AG08396 (cell line): ENCODE results near the gene RAET1E.
"Not testable (repeated sequence)": the region's sequence is repeated elsewhere in the genome, so short reads cannot be mapped to it uniquely, and the experiment has no call there.

Experiments
- DNase-seq: peaks from one replicate; pipeline ENCODE4 v3.0.0; 2012; ENCODE audit warnings: low spot score, mixed read lengths

The RAET1E gene

GRCh38 chr6:149909701-149910470, 12.0 kb upstream of the RAET1E start:
- DNase-seq = no peak

- not testable (repeated sequence) for DNase-seq
Measured at GRCh38 chr6:149908480-149908879, 10.6 kb upstream of the RAET1E start.

- DNase-seq = no peak
Measured at GRCh38 chr6:149907317-149907716, 9.4 kb upstream of the RAET1E start.

GRCh38 chr6:149906405-149906804, 8.5 kb upstream of the RAET1E start:
- DNase-seq = no peak

GRCh38 chr6:149905911-149906371, 8.0 kb upstream of the RAET1E start:
- no peak for DNase-seq

- no peak for DNase-seq
Measured at GRCh38 chr6:149905371-149905910, 7.5 kb upstream of the RAET1E start.

GRCh38 chr6:149904661-149905370, 6.9 kb upstream of the RAET1E start:
- DNase-seq = no peak

- DNase-seq = no peak
Measured at GRCh38 chr6:149903938-149904611, 6.2 kb upstream of the RAET1E start.

GRCh38 chr6:149901444-149902140, 3.7 kb upstream of the RAET1E start:
- DNase-seq = no peak

GRCh38 chr6:149900620-149901443, 2.9 kb upstream of the RAET1E start:
- no peak for DNase-seq

GRCh38 chr6:149899926-149900619, 2.2 kb upstream of the RAET1E start:
- no peak for DNase-seq

- DNase-seq = no peak
Measured at GRCh38 chr6:149899486-149899885, 1.6 kb upstream of the RAET1E start.

- no peak for DNase-seq
Measured at GRCh38 chr6:149898966-149899365, 1.1 kb upstream of the RAET1E start.

- DNase-seq = peak; percentile 91
Measured at GRCh38 chr6:149897015-149897697, 757 bp downstream of the RAET1E start.

GRCh38 chr6:149896491-149896890, 1.4 kb downstream of the RAET1E start:
- no peak for DNase-seq

GRCh38 chr6:149895833-149896271, 2.1 kb downstream of the RAET1E start:
- DNase-seq = no peak

- DNase-seq = peak; percentile 62
Measured at GRCh38 chr6:149895048-149895590, 2.8 kb downstream of the RAET1E start.

GRCh38 chr6:149891864-149892263, 6.0 kb downstream of the RAET1E start:
- not testable (repeated sequence) for DNase-seq

- peak; percentile 0 for DNase-seq
Measured at GRCh38 chr6:149891259-149891658, 6.7 kb downstream of the RAET1E start.
